HG02610 (cell line): Measurements from ENCODE around the gene ACKR3.
A peak's percentile ranks its signal among the peaks of the same experiment; 100 is the strongest.

Experiments
- ATAC-seq: cut with Tn5 transposase; IDR thresholded peaks from one replicate; pipeline ENCODE4 v1.9.1; 2021; ENCODE audit warnings: mild to moderate bottlenecking, moderate library complexity; ENCODE audit not compliant: unreplicated experiment

Gene ACKR3

GRCh38 chr2:236549165-236549564, 20.5 kb upstream of the ACKR3 start:
- ATAC-seq = no peak

- ATAC-seq = no peak
Measured at GRCh38 chr2:236550290-236550689, 19.3 kb upstream of the ACKR3 start.

GRCh38 chr2:236550701-236551465, 18.7 kb upstream of the ACKR3 start:
- peak; percentile 46 for ATAC-seq

GRCh38 chr2:236551471-236552211, 18.0 kb upstream of the ACKR3 start:
- peak; percentile 45 for ATAC-seq

- ATAC-seq = peak; percentile 35
Measured at GRCh38 chr2:236552212-236552542, 17.4 kb upstream of the ACKR3 start.

GRCh38 chr2:236552581-236553363, 16.9 kb upstream of the ACKR3 start:
- no peak for ATAC-seq

GRCh38 chr2:236553522-236553921, 16.1 kb upstream of the ACKR3 start:
- no peak for ATAC-seq

GRCh38 chr2:236554629-236555282, 14.9 kb upstream of the ACKR3 start:
- ATAC-seq = no peak

- ATAC-seq = no peak
Measured at GRCh38 chr2:236555481-236555880, 14.1 kb upstream of the ACKR3 start.

- no peak for ATAC-seq
Measured at GRCh38 chr2:236557306-236558030, 12.2 kb upstream of the ACKR3 start.

- ATAC-seq = no peak
Measured at GRCh38 chr2:236558036-236558435, 11.6 kb upstream of the ACKR3 start.

- ATAC-seq = peak; percentile 63
Measured at GRCh38 chr2:236558993-236559978, 10.3 kb upstream of the ACKR3 start.

- no peak for ATAC-seq
Measured at GRCh38 chr2:236561874-236562273, 7.8 kb upstream of the ACKR3 start.

- no peak for ATAC-seq
Measured at GRCh38 chr2:236562434-236562833, 7.2 kb upstream of the ACKR3 start.

- ATAC-seq = no peak
Measured at GRCh38 chr2:236563953-236564352, 5.7 kb upstream of the ACKR3 start.

- ATAC-seq = no peak
Measured at GRCh38 chr2:236565212-236565611, 4.4 kb upstream of the ACKR3 start.

- no peak for ATAC-seq
Measured at GRCh38 chr2:236565879-236566402, 3.7 kb upstream of the ACKR3 start.

- no peak for ATAC-seq
Measured at GRCh38 chr2:236566596-236566995, 3.0 kb upstream of the ACKR3 start.
